ENCODE measurements around the gene DHRS7B.
A peak's percentile ranks its signal among the peaks of the same experiment; 100 is the strongest.
"Not testable (repeated sequence)": the region's sequence is repeated elsewhere in the genome, so short reads cannot be mapped to it uniquely, and the experiment has no call there.

The DHRS7B gene

GRCh38 chr17:21126645-21127508 is at the start of gene DHRS7B:
Gene DHRS7B (plus strand): TSS chr17:21126964. CDS start chr17:21126972, 8 bp downstream.
- peak; percentile 98 for DNase-seq

GRCh38 chr17:21077281-21077680 is 49.5 kb upstream of the DHRS7B start:
- DNase-seq = no peak

- no peak for DNase-seq
Observed at GRCh38 chr17:21078016-21078780, 48.6 kb upstream of the DHRS7B start.

GRCh38 chr17:21079196-21079595 is 47.6 kb upstream of the DHRS7B start:
- DNase-seq = no peak

- peak; percentile 38 for DNase-seq
Observed at GRCh38 chr17:21082001-21082436, 44.7 kb upstream of the DHRS7B start.

GRCh38 chr17:21085280-21085679 is 41.5 kb upstream of the DHRS7B start:
- DNase-seq = not testable (repeated sequence)

- no peak for DNase-seq
Observed at GRCh38 chr17:21085707-21086106, 41.1 kb upstream of the DHRS7B start.

GRCh38 chr17:21089145-21089544 is 37.6 kb upstream of the DHRS7B start:
- no peak for DNase-seq

- no peak for DNase-seq
Observed at GRCh38 chr17:21089933-21090901, 36.5 kb upstream of the DHRS7B start.

- no peak for DNase-seq
Observed at GRCh38 chr17:21090902-21091618, 35.7 kb upstream of the DHRS7B start.

GRCh38 chr17:21094298-21094704 is 32.5 kb upstream of the DHRS7B start:
- DNase-seq = no peak

GRCh38 chr17:21095735-21096134 is 31.0 kb upstream of the DHRS7B start:
- no peak for DNase-seq

- DNase-seq = no peak
Observed at GRCh38 chr17:21096874-21097273, 29.9 kb upstream of the DHRS7B start.

GRCh38 chr17:21098934-21099689 is 27.7 kb upstream of the DHRS7B start:
- peak; percentile 97 for DNase-seq

GRCh38 chr17:21100636-21101035 is 26.1 kb upstream of the DHRS7B start:
- no peak for DNase-seq

- DNase-seq = no peak
Observed at GRCh38 chr17:21104608-21105007, 22.2 kb upstream of the DHRS7B start.

GRCh38 chr17:21105064-21105894 is 21.5 kb upstream of the DHRS7B start:
- DNase-seq = no peak

GRCh38 chr17:21106316-21106715 is 20.4 kb upstream of the DHRS7B start:
- no peak for DNase-seq

GRCh38 chr17:21107067-21107650 is 19.6 kb upstream of the DHRS7B start:
- DNase-seq = not testable (repeated sequence)

- no peak for DNase-seq
Observed at GRCh38 chr17:21108651-21109050, 18.1 kb upstream of the DHRS7B start.
